Measurements from ENCODE around the gene ACAD9.
"Not testable (repeated sequence)": the region's sequence is repeated elsewhere in the genome, so short reads cannot be mapped to it uniquely, and the experiment has no call there.

ACAD9 gene

DNA sequence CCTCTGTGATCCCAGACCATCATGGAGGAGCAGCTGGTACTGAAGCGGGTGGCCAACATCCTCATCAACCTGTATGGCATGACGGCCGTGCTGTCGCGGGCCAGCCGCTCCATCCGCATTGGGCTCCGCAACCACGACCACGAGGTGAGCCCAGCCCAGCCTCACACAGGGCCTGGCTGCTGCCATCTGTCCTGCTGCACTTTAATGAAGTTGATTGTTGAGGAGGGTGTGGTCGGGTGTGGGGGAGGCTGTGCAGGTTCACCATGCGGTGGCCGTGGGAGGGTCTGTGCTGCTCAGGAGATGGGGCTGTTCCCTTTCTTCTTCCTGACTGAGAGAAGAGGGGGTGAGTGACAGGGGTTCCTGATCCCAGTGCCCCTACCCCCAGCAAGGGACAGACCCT is 30.6 kb downstream of the ACAD9 start:
- Histone ChIP-seq H3K27me3 (ENCODE audit: control insufficient read depth in 2 of 2, insufficient read depth in 2 of 2, low read length in 2 of 2) (no peaks in the 10 kb centered on the region), H3K36me3 (ENCODE audit: control insufficient read depth in 2 of 2, insufficient read depth in 2 of 2, low read length in 2 of 2) (peaks cover 75 to 93% of the 10 kb centered on the region in 2 donors)

DNA sequence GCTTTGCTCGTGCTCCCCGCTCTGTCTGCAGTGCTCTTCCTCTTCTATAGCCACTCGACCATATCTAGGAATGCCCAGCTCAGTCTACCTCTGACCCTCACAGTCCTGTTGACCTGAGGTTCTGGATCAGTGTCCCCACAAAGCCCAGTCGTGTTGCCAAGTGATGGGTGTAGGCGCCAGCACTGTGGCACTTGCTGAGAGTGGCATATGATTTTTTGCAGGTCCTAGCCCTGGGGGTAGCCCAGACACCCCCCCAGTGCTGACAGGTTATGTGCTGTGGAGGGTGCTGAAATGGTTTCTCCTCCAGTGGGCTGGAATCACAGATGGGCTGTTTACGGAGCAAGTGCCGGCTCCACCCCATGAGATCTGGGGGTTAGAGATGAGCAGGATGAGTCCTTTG is 32.5 kb downstream of the ACAD9 start:
- H3K4me3 ChIP-seq (ENCODE audit: low read length in 2 of 2): no peak overlapping the region
- H3K36me3 ChIP-seq (ENCODE audit: control insufficient read depth in 2 of 2, insufficient read depth in 2 of 2, low read length in 2 of 2): peaks cover 68 to 87% of the 10 kb centered on the region in 2 donors
- no peaks in the 10 kb centered on the region for H3K9me3 ChIP-seq (ENCODE audit: control insufficient read depth in 2 of 2, low read length in 2 of 2)
- H3K27ac ChIP-seq (ENCODE audit: low read depth in 2 of 2, low read length in 2 of 2): no peak overlapping the region
- H3K4me1 ChIP-seq (ENCODE audit: control insufficient read depth in 2 of 2, insufficient read depth in 2 of 2, low read length in 2 of 2): no peaks in the 10 kb centered on the region
- H3K9ac ChIP-seq (ENCODE audit: low read depth in 1 of 2, low read length in 2 of 2): no peak overlapping the region
- H3K27me3 ChIP-seq (ENCODE audit: control insufficient read depth in 2 of 2, insufficient read depth in 2 of 2, low read length in 2 of 2): no peaks in the 10 kb centered on the region

More for the DNA sequence above, 30.6 kb downstream of the ACAD9 start:
- Histone ChIP-seq H3K4me1 (ENCODE audit: control insufficient read depth in 2 of 2, insufficient read depth in 2 of 2, low read length in 2 of 2) (no peaks in the 10 kb centered on the region), H3K9me3 (ENCODE audit: control insufficient read depth in 2 of 2, low read length in 2 of 2) (no peaks in the 10 kb centered on the region), H3K27ac (ENCODE audit: low read depth in 2 of 2, low read length in 2 of 2) (no peak overlapping the region), H3K9ac (ENCODE audit: low read depth in 1 of 2, low read length in 2 of 2) (no peak overlapping the region), H3K4me3 (ENCODE audit: low read length in 2 of 2) (no peak overlapping the region)

DNA sequence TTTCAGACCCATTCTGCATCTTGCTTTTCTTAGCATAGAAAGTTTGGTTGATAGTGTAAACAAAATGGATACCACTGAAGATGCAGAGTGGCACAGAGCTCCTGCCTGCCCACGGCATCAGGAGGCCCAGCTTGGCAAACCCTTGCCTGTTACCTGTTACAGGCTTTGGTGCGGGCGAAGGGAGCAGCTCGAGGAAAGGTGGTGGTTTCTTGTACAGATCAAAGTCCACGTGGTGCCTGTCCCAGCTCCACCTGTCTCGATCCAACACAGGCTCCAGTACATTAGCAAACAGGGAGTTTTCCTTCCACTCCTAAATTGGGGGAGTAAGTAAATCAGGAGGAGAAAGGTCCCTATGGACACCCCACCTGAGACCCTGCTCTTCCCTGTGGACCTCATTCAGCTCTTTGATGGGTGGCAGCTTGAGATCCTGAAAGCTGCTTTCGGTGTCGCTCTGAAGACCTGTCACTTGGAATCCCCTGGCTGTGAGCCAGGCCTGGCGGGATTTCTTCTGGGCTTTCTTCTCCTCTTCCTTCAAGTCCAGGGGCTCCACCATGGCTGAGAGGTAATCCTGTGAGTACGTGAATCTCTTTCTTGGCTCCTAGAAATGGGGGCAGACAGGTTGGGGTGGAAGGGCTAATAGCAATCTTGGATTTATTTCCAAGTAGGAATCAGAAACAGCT is 35.7 kb downstream of the ACAD9 start:
- Histone ChIP-seq H3K9me3 (ENCODE audit: control insufficient read depth in 2 of 2, low read length in 2 of 2) (no peaks in the 10 kb centered on the region), H3K27me3 (ENCODE audit: control insufficient read depth in 2 of 2, insufficient read depth in 2 of 2, low read length in 2 of 2) (no peaks in the 10 kb centered on the region), H3K4me3 (ENCODE audit: low read length in 2 of 2) (no peak overlapping the region), H3K27ac (ENCODE audit: low read depth in 2 of 2, low read length in 2 of 2) (no peak overlapping the region), H3K4me1 (ENCODE audit: control insufficient read depth in 2 of 2, insufficient read depth in 2 of 2, low read length in 2 of 2) (no peaks in the 10 kb centered on the region), H3K36me3 (ENCODE audit: control insufficient read depth in 2 of 2, insufficient read depth in 2 of 2, low read length in 2 of 2) (peaks cover 38 to 58% of the 10 kb centered on the region in 2 donors), H3K9ac (ENCODE audit: low read depth in 1 of 2, low read length in 2 of 2) (no peak overlapping the region)

DNA sequence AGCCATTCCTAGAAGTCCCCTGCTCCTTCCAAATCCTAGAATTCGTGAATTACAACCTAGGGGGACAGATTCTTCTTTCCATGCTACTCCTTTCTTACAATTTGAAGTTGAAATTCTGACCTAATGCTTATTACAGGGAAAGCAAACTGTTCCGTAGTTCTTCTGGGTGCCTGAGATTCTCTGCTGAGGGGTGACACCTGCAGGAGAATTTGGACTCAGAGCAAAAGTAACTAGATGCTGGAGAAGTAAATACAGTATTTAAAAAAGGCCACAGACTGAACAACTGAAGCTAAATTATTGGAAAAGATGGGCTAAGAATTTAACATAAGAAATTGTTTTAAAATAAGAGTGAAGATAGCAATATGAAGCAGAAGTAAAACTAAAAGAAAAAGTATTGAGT is 37.9 kb downstream of the ACAD9 start:
- peaks cover 0 to 4% of the 10 kb centered on the region in 2 donors for H3K9me3 ChIP-seq (ENCODE audit: control insufficient read depth in 2 of 2, low read length in 2 of 2)
- H3K4me1 ChIP-seq (ENCODE audit: control insufficient read depth in 2 of 2, insufficient read depth in 2 of 2, low read length in 2 of 2): no peaks in the 10 kb centered on the region
- H3K9ac ChIP-seq (ENCODE audit: low read depth in 1 of 2, low read length in 2 of 2): no peak overlapping the region
- no peak overlapping the region for H3K27ac ChIP-seq (ENCODE audit: low read depth in 2 of 2, low read length in 2 of 2)
- no peaks in the 10 kb centered on the region for H3K27me3 ChIP-seq (ENCODE audit: control insufficient read depth in 2 of 2, insufficient read depth in 2 of 2, low read length in 2 of 2)
- peaks cover 27 to 39% of the 10 kb centered on the region in 2 donors for H3K36me3 ChIP-seq (ENCODE audit: control insufficient read depth in 2 of 2, insufficient read depth in 2 of 2, low read length in 2 of 2)
- H3K4me3 ChIP-seq (ENCODE audit: low read length in 2 of 2): no peak overlapping the region

DNA sequence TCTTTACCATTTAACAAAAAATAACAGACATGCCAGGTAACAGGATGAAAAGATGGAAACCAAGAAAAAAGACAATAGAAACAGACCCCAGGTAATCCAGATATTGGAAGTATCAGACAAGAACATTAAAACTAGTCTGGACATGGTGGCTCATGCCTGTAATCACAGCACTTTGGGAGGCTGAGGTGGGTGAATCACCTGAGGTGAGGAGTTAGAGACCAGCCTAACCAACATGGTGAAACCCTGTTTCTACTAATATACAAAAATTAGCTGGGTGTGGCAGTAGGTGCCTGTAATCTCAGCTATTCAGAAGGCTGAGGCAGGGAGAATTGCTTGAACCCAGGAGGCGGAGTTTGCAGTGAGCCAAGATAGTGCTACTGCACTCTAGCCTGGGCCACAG is 40.6 kb downstream of the ACAD9 start:
- H3K27ac ChIP-seq (ENCODE audit: low read depth in 2 of 2, low read length in 2 of 2): no peak overlapping the region
- no peaks in the 10 kb centered on the region for H3K27me3 ChIP-seq (ENCODE audit: control insufficient read depth in 2 of 2, insufficient read depth in 2 of 2, low read length in 2 of 2)
- no peak overlapping the region for H3K4me3 ChIP-seq (ENCODE audit: low read length in 2 of 2)
- H3K4me1 ChIP-seq (ENCODE audit: control insufficient read depth in 2 of 2, insufficient read depth in 2 of 2, low read length in 2 of 2): no peaks in the 10 kb centered on the region
- H3K9ac ChIP-seq (ENCODE audit: low read depth in 1 of 2, low read length in 2 of 2): no peak overlapping the region
- H3K9me3 ChIP-seq (ENCODE audit: control insufficient read depth in 2 of 2, low read length in 2 of 2): peaks cover 4% of the 10 kb centered on the region in 2 donors
- peaks cover 7 to 13% of the 10 kb centered on the region in 2 donors for H3K36me3 ChIP-seq (ENCODE audit: control insufficient read depth in 2 of 2, insufficient read depth in 2 of 2, low read length in 2 of 2)

DNA sequence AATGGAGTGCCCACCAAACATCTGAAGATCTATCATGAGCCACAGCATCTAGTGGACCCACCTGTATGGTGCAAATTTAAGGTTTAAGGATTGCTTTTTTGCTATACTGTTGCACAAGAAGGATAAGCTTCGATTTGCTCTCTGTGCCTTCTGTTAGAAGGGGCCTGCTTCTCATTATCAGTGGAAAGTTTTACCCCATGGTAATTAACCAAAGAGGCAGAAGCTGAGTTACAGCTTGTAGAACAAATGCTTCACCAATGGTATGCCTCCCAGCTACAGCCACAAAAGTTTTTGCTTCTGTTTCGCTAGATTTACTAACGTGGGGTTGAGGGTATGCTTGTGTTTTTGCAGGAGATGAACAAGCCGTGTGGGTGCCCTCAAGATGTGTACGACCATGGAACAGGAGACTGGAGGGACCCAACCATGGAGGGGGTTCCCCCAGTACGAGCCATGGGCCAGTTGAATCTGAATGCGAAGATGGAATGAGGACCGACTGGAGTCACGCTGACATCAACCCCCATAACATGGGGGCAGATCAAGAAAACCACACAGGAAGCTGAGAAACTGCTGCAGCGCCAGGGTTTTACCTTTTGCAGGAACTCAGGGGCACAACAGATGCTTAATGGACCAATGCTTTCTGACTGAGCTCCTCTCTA is 43.5 kb downstream of the ACAD9 start:
- Histone ChIP-seq H3K27ac (ENCODE audit: low read depth in 2 of 2, low read length in 2 of 2) (no peak overlapping the region), H3K27me3 (ENCODE audit: control insufficient read depth in 2 of 2, insufficient read depth in 2 of 2, low read length in 2 of 2) (no peaks in the 10 kb centered on the region), H3K4me1 (ENCODE audit: control insufficient read depth in 2 of 2, insufficient read depth in 2 of 2, low read length in 2 of 2) (no peaks in the 10 kb centered on the region), H3K9me3 (ENCODE audit: control insufficient read depth in 2 of 2, low read length in 2 of 2) (peaks cover 4 to 6% of the 10 kb centered on the region in 2 donors), H3K9ac (ENCODE audit: low read depth in 1 of 2, low read length in 2 of 2) (no peak overlapping the region), H3K36me3 (ENCODE audit: control insufficient read depth in 2 of 2, insufficient read depth in 2 of 2, low read length in 2 of 2) (no peaks in the 10 kb centered on the region), H3K4me3 (ENCODE audit: low read length in 2 of 2) (no peak overlapping the region)

DNA sequence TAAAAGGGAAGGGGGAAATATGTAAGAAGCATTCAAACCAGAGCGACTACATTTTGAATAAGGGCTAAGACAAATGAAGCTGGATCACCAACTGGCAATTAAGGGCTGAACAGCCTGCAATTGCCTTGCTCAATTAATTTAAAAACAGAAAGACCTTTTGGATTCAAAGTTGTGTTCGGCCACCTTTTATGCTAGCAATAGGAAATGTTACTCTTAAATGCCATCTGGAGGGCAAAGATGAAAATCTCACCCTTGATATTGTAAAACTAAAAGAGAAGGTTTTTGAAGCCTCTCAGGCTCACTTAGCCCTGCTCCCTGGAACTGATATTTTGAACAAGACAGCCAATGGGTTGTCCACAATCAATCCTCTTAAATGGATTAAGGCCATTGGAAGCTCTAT is 44.2 kb downstream of the ACAD9 start:
- Histone ChIP-seq H3K4me3 (ENCODE audit: low read length in 2 of 2) (no peak overlapping the region), H3K36me3 (ENCODE audit: control insufficient read depth in 2 of 2, insufficient read depth in 2 of 2, low read length in 2 of 2) (no peaks in the 10 kb centered on the region), H3K9me3 (ENCODE audit: control insufficient read depth in 2 of 2, low read length in 2 of 2) (peaks cover 4 to 6% of the 10 kb centered on the region in 2 donors), H3K27ac (ENCODE audit: low read depth in 2 of 2, low read length in 2 of 2) (no peak overlapping the region), H3K4me1 (ENCODE audit: control insufficient read depth in 2 of 2, insufficient read depth in 2 of 2, low read length in 2 of 2) (no peaks in the 10 kb centered on the region), H3K9ac (ENCODE audit: low read depth in 1 of 2, low read length in 2 of 2) (no peak overlapping the region), H3K27me3 (ENCODE audit: control insufficient read depth in 2 of 2, insufficient read depth in 2 of 2, low read length in 2 of 2) (no peaks in the 10 kb centered on the region)

DNA sequence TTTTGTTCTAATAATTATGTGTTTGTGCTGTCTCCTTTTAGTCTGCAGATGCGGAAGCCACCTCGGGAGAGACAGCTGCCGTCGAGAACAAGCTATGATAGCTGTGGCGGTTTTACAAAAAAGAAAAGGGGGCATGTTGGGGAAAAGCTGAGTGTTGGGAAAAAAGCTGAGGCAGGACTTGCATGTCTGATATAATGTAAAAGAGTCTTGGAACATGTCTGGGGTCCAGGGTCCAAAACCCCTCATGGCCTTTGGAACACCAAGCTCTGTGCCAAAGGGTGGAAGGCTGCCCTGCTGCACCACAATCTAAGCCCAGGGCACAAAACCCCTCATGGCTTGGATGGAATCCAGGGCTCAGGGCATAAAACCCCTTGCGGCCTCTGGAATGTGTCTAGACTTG is 44.6 kb downstream of the ACAD9 start:
- H3K9ac ChIP-seq (ENCODE audit: low read depth in 1 of 2, low read length in 2 of 2); H3K9me3 ChIP-seq (ENCODE audit: control insufficient read depth in 2 of 2, low read length in 2 of 2); H3K27ac ChIP-seq (ENCODE audit: low read depth in 2 of 2, low read length in 2 of 2); H3K36me3 ChIP-seq (ENCODE audit: control insufficient read depth in 2 of 2, insufficient read depth in 2 of 2, low read length in 2 of 2); H3K4me1 ChIP-seq (ENCODE audit: control insufficient read depth in 2 of 2, insufficient read depth in 2 of 2, low read length in 2 of 2); H3K27me3 ChIP-seq (ENCODE audit: control insufficient read depth in 2 of 2, insufficient read depth in 2 of 2, low read length in 2 of 2); H3K4me3 ChIP-seq (ENCODE audit: low read length in 2 of 2): not testable (repeated sequence)

DNA sequence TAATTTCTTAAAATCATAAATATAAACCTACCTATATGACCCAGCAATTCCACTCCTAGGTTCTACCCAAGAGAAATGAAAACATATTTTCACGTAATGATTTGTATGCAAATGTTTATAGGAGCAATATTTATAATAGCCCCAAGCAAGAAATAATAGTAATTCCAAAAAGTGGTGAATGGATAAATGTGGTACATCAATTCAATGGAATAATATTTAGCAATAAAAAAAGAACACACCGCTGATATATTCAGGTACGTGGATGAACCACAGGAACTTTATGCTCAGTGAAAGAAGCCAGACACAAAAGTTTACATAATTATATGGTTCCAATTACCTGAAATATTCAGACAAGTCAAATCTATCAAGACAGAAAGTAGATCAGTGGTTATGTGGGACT is 49.9 kb downstream of the ACAD9 start:
- H3K4me1 ChIP-seq (ENCODE audit: control insufficient read depth in 2 of 2, insufficient read depth in 2 of 2, low read length in 2 of 2): no peaks in the 10 kb centered on the region
- no peak overlapping the region for H3K4me3 ChIP-seq (ENCODE audit: low read length in 2 of 2)
- H3K9me3 ChIP-seq (ENCODE audit: control insufficient read depth in 2 of 2, low read length in 2 of 2): peaks cover 0 to 6% of the 10 kb centered on the region in 2 donors
- H3K9ac ChIP-seq (ENCODE audit: low read depth in 1 of 2, low read length in 2 of 2): no peak overlapping the region
- H3K27ac ChIP-seq (ENCODE audit: low read depth in 2 of 2, low read length in 2 of 2): no peak overlapping the region
- H3K27me3 ChIP-seq (ENCODE audit: control insufficient read depth in 2 of 2, insufficient read depth in 2 of 2, low read length in 2 of 2): no peaks in the 10 kb centered on the region
- H3K36me3 ChIP-seq (ENCODE audit: control insufficient read depth in 2 of 2, insufficient read depth in 2 of 2, low read length in 2 of 2): no peaks in the 10 kb centered on the region

DNA sequence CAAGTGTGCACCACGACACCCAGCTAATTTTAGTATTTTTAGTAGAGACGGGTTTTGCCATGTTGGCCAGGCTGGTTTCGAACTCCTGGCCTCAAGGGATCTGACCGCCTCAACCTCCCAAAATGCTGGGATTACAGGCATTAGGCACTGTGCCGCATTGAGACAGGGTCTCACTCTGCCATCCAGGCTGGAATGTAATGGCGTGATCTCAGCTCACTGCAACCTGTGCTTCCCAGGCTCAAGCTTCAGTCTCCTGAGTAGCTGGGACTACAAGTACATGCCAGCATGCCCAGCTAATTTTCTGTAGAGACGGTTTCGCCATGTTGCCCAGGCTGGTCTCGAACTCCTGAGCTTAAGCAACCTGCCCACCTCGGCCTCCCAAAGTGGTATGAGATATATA is 51.6 kb downstream of the ACAD9 start:
- Histone ChIP-seq H3K4me3 (ENCODE audit: low read length in 2 of 2) (no peak overlapping the region), H3K36me3 (ENCODE audit: control insufficient read depth in 2 of 2, insufficient read depth in 2 of 2, low read length in 2 of 2) (no peaks in the 10 kb centered on the region), H3K27me3 (ENCODE audit: control insufficient read depth in 2 of 2, insufficient read depth in 2 of 2, low read length in 2 of 2) (no peaks in the 10 kb centered on the region), H3K9ac (ENCODE audit: low read depth in 1 of 2, low read length in 2 of 2) (no peak overlapping the region), H3K4me1 (ENCODE audit: control insufficient read depth in 2 of 2, insufficient read depth in 2 of 2, low read length in 2 of 2) (no peaks in the 10 kb centered on the region), H3K9me3 (ENCODE audit: control insufficient read depth in 2 of 2, low read length in 2 of 2) (no peaks in the 10 kb centered on the region), H3K27ac (ENCODE audit: low read depth in 2 of 2, low read length in 2 of 2) (no peak overlapping the region)

Measured in mucosa of rectum (tissue), 2 donors.